ENCODE data around the gene TTC7B. TPM values are rescaled to one million over a fixed set of nuclear protein-coding genes. Genes with fewer than 3 reads are reported as not detected.

The TTC7B gene
- total RNA-seq, 4 donors from 2014 or later: 19.1 to 87.6 (median 22.1) TPM

GRCh38 chr14:90587252-90587910 lies 228.8 kb downstream of the TTC7B start:
- H3K27me3 ChIP-seq: no peaks in the 10 kb centered on the region
- H3K4me3 ChIP-seq (replicated peaks in 1 of 3): no peak overlapping the region
- no peak for TF ChIP-seq CTCF (IDR thresholded peaks at IDR 0.05)
- no peak for TF ChIP-seq POLR2A (IDR thresholded peaks at IDR 0.05)
- H3K27ac ChIP-seq: no peak overlapping the region
- intact Hi-C loops (cut with DNase I): no loop called here
- 91 to 100% methylated on average over 4 of the region's 6 CpGs for WGBS, 2 donors
- no peak for DNase-seq
- no peaks in the 10 kb centered on the region for H3K4me1 ChIP-seq
- no peaks in the 10 kb centered on the region for H3K9me3 ChIP-seq
- H3K36me3 ChIP-seq: no peaks in the 10 kb centered on the region

- H3K27me3 ChIP-seq: no peaks in the 10 kb centered on the region
- TF ChIP-seq CTCF (IDR thresholded peaks at IDR 0.05) (no peak), POLR2A (IDR thresholded peaks at IDR 0.05) (no peak)
Measured at GRCh38 chr14:90585106-90585505, 231.1 kb downstream of the TTC7B start.

GRCh38 chr14:90583916-90584605 lies 232.2 kb downstream of the TTC7B start:
- no peak for DNase-seq
- Histone ChIP-seq H3K4me3 (replicated peaks in 1 of 3) (no peak overlapping the region), H3K27ac (no peak overlapping the region), H3K9me3 (no peaks in the 10 kb centered on the region), H3K27me3 (no peaks in the 10 kb centered on the region), H3K36me3 (no peaks in the 10 kb centered on the region), H3K4me1 (no peaks in the 10 kb centered on the region)
- intact Hi-C loops (cut with DNase I): no loop called here
- WGBS, 2 donors: 95 to 98% methylated on average over 12 of the region's 12 CpGs
- TF ChIP-seq POLR2A (IDR thresholded peaks at IDR 0.05) (no peak), CTCF (IDR thresholded peaks at IDR 0.05) (no peak)

More at GRCh38 chr14:90585106-90585505, 231.1 kb downstream of the TTC7B start:
- no peak overlapping the region for H3K4me3 ChIP-seq (replicated peaks in 1 of 3)
- H3K9me3 ChIP-seq: no peaks in the 10 kb centered on the region
- intact Hi-C loops (cut with DNase I): no loop called here
- H3K27ac ChIP-seq: no peak overlapping the region
- WGBS, 2 donors: 74 to 77% methylated on average over 8 of the region's 8 CpGs
- no peaks in the 10 kb centered on the region for H3K36me3 ChIP-seq
- no peak for DNase-seq
- no peaks in the 10 kb centered on the region for H3K4me1 ChIP-seq

- no peak for DNase-seq
- Histone ChIP-seq H3K4me1 (no peaks in the 10 kb centered on the region), H3K27ac (no peak overlapping the region), H3K9me3 (no peaks in the 10 kb centered on the region), H3K27me3 (no peaks in the 10 kb centered on the region), H3K4me3 (replicated peaks in 1 of 3) (no peak overlapping the region), H3K36me3 (no peaks in the 10 kb centered on the region)
- 81 to 92% methylated on average over 4 of the region's 4 CpGs for WGBS, 2 donors
- TF ChIP-seq CTCF (IDR thresholded peaks at IDR 0.05) (no peak), POLR2A (IDR thresholded peaks at IDR 0.05) (no peak)
- intact Hi-C loops (cut with DNase I): no loop called here
Measured at GRCh38 chr14:90583427-90583826, 232.8 kb downstream of the TTC7B start.

- H3K4me1 ChIP-seq: no peaks in the 10 kb centered on the region
- H3K4me3 ChIP-seq (replicated peaks in 1 of 3): no peak overlapping the region
- H3K27ac ChIP-seq: no peak overlapping the region
- 85 to 92% methylated on average over 2 to 3 of the region's 3 CpGs for WGBS, 2 donors
- no peaks in the 10 kb centered on the region for H3K27me3 ChIP-seq
- no peaks in the 10 kb centered on the region for H3K9me3 ChIP-seq
- TF ChIP-seq CTCF (IDR thresholded peaks at IDR 0.05): no peak
- TF ChIP-seq POLR2A (IDR thresholded peaks at IDR 0.05): no peak
- H3K36me3 ChIP-seq: peaks cover 0 to 3% of the 10 kb centered on the region in 2 donors
- intact Hi-C loops (cut with DNase I): no loop called here
- no peak for DNase-seq
Measured at GRCh38 chr14:90582166-90582565, 234.1 kb downstream of the TTC7B start.
